NCI-H187 treated with DMSO at 0.1 percent for 48 hours (cell line): ENCODE data around the gene PLSCR5.

ENCODE experiments used
- DNase-seq: peaks from one replicate; lab custom pipeline; 2025; lab: John Stamatoyannopoulos, UW

PLSCR5 gene

GRCh38 chr3:146605106-146605505 lies at the start of gene PLSCR5:
TSS of gene PLSCR5 (minus strand) at chr3:146605346. CDS start at chr3:146605212, 134 bp downstream.
- DNase-seq: no peak

- no peak for DNase-seq
These were observed 48.8 kb upstream of the PLSCR5 start for GRCh38 chr3:146653978-146654377.

DNA sequence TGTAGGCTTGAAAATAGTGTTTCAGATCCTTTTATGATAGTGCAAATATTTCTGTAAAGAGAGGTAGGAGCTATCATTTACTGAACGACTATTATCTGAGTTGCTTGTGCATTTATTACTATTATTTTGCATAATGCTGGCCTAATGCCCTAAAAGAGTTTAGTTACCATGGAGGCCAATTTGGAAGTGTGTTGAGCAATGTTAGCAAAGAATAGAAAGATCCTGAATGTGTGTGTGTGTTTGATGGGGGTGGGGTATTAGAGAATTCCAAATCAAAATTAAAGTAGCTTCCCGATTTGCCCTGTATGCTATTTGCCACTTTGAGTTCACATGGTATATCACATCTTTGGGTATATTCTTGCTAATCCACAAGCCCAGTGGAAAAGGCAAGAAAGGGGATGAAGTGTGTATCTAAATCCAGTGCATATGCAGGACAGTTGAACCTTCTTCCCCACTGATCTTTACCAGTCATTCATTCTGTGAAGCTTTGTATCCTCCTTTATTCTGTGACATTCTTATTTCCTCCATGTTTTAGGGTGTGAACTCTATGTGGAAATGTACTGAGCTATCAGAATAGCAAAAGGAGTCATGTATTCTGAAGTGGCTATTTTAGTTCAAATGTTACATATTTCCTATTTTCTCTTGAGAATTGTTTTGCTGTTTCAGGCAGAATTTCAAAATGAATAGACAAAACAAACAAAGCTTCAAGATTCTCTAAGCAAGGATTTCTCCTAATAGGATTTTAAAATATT lies 45.7 kb upstream of the PLSCR5 start:
- DNase-seq: no peak

- DNase-seq: no peak
These were observed 41.1 kb upstream of the PLSCR5 start for GRCh38 chr3:146646261-146646660.

GRCh38 chr3:146640955-146641867 lies 36.1 kb upstream of the PLSCR5 start:
- DNase-seq: no peak

GRCh38 chr3:146640361-146640760 lies 35.2 kb upstream of the PLSCR5 start:
- no peak for DNase-seq

- DNase-seq: no peak
These were observed 33.6 kb upstream of the PLSCR5 start for GRCh38 chr3:146638718-146639117.

GRCh38 chr3:146637871-146638270 lies 32.7 kb upstream of the PLSCR5 start:
- no peak for DNase-seq

DNA sequence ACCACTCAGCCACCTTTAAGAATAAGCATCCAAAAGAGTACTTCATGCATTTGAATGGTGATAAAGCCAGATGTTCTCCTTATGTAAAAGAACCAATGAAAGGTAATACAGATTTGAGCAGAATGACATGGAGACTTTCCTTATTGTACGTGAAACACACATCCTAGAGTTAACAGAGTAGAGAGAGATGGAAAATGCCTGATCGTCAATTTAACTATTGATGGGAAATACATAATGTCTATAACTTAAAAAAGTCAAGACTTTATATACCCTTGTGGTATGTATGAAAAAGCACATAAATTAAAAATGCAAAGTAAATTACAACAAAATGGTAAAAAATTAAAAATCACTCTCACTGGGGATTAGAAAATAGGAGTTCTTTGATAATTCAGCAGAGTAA lies 31.7 kb upstream of the PLSCR5 start:
- DNase-seq: no peak

DNA sequence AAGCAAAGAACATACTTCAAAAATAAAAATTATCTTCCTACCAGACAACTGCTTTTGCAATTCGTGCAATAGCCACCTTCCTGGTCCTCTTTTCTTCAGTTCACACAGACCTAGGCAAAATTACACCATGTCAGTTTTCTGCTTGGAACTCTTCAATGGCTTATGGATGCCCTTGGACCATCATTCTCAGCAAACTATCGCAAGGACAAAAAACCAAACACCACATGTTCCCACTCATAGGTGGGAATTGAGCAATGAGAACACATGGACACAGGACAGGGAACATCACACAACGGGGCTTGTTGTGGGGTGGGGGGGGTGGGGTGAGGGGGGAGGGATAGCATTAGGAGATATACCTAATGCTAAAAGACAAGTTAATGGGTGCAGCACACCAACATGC lies 29.2 kb upstream of the PLSCR5 start:
- DNase-seq: no peak

DNA sequence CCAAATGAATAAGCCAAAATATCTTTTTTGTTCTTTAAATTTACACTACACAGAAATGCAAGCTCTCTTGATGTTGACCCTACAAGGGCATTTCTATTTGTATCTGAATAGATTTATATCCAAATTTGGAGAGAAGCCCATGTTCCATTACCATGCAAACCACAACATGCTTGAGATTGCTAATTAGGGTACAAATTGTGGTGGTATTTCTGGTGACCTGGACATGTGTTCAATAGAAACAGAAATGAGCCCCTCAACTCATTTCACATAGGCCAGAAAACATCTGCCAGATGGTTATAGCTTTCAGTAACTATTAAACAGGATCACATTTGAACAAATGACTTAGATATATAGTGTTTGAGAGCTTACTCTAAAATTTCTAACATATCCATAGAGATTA lies 23.5 kb upstream of the PLSCR5 start:
- no peak for DNase-seq

DNA sequence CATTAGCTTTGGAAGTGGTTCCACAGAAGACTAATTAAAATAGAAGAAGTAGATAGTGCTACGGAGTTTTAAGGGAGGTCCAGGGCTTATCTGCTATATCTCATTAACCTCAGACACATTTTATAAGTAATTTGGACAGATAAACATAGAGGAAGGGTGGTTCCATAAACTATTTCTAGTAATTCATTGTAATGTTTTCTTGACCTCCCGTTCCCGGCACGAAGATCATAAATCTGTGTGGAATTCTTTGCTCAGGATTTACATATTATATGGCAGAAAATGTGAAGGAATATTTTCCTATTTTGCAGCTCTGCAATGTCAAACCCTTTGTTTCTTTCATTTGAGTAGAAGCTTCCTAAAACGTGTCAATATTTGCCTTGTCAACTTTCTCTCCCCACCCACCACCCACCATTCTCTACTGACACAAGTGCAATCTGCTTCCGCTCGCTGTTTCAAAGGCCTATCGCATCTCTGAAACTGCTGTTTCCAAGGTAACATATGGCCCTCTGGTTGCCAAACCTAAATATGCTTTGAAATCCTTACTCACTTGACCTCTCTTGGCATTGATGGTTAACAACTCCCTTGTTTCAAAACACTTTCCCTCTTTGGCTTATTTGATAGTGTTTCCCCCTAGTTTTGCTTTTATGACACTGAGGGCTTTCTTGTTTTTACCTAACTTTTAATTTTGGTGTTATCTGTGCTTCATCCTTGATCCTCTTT lies 21.4 kb upstream of the PLSCR5 start:
- no peak for DNase-seq

DNA sequence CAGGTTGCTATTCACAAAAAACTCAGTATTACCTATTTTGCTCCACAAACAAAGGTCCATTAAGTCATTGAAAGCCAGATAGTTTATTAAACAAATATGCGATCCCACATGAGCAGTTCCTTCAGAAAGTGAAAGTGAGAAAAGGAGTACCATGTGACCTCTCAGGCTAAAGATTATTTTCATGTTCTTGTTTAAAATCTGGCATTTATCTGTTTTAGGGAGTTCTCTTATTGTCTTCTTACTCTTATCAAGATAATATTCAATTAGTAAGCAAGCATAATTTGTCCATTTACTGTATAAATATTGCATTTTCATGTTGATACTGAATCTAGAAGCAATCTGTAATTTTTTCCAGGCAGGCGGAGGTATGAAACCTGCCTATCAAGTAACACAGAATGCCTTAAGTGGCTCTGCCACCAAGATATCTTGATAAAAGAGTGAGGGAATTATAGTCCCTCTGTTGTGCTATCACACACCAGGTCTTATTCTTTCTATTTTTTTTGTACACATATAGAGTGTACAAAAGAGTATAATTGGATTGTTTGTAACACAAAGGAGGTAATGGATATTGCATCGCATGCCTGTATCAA lies 20.1 kb upstream of the PLSCR5 start:
- DNase-seq: no peak

- DNase-seq: no peak
These were observed 16.6 kb upstream of the PLSCR5 start for GRCh38 chr3:146621723-146622122.

DNA sequence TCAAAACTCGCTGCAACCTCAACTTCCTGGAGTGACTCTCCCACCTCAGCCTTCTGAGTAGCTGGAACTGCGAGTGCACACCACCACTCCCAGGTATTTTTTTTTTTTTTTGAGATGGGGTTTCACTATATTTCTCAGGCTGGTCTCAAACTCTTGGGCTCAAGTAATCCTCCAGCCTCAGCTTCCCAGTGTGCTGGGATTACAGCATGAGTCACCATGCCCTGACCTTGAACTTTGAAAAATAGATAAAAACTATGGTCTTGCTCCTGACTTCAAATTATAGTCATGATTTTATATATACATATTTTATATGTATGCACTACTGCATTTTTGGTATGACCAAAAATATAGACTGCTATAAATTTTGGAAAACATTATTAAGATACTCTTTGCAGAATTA lies 6.9 kb upstream of the PLSCR5 start:
- DNase-seq: no peak

- no peak for DNase-seq
These were observed 6.0 kb upstream of the PLSCR5 start for GRCh38 chr3:146611096-146611495.

- DNase-seq: no peak
These were observed 6.6 kb downstream of the PLSCR5 start for GRCh38 chr3:146598535-146598934.

GRCh38 chr3:146594843-146595482 lies 10.2 kb downstream of the PLSCR5 start:
- DNase-seq: no peak

DNA sequence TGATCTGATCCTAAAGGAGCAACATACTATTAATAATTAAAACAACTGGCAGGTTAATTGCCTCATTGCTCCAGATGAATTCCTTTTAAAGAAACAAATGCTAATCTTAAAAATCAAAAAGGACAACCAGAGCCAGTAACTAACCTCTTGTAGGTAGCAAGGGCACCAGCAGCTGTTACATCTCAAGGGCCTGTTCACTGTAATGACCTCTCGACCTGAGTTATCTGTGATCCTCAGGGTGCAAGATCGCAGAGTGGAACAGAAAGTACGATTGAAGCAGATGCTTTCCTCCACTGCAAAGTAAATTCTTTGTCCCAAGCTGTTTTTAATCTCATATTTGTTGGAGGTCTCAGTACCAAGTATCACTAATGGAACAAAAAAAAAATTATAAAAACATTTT lies 11.4 kb downstream of the PLSCR5 start:
- DNase-seq: no peak

DNA sequence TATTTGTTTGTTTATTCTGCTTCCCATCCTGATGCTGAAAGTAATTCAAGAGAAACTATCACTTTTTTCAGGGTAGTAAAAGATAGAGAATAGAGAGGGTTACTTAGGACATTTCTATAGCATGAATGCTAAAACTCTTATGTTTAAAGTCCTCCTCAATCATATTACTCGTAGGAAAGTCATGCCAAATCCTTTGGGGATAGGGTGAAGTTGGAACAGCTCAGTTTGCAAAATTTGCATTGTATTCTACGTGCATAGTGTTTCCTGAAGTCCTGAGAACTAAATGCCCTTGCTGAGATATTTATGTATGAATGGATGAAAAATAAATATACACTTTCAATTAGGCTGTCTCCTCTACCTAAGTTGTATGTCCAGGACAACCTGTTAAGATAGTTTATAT lies 14.6 kb downstream of the PLSCR5 start:
- no peak for DNase-seq

DNA sequence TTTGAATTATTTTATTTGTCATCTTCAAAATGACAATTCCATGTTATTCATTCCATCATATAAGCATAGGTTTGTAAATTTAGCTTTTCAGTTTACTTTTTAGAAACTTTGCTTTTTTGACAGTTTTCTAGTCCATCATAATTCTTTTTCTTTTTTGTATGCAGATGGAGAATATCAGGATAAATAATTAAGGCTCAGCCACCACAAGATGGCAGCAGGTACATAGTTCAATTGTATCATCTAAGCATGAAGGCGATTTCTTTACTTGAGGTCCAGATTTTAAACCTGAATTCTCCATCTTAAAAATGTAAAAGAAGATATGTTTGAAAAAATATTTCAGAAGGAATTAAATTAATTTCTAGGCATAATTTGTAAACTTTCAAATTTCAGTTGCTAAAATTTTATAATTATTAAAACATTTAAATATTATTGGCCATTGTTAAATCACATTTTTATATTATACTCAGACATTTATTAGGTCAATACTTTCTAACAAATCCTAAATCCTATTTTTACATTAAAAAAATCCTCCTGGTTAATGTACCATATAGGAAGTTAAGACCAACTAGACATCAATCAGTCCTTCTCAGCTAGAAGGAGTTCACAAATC lies 15.1 kb downstream of the PLSCR5 start:
- DNase-seq: no peak
